GM21737 (cell line): ENCODE data around the gene SOX12.
A peak's percentile ranks its signal among the peaks of the same experiment; 100 is the strongest.

Experiments used
- ATAC-seq: cut with Tn5 transposase; IDR thresholded peaks from one replicate; pipeline ENCODE4 v1.9.1; 2021; ENCODE audit warnings: mild to moderate bottlenecking, moderate library complexity; ENCODE audit not compliant: unreplicated experiment

The SOX12 gene

DNA sequence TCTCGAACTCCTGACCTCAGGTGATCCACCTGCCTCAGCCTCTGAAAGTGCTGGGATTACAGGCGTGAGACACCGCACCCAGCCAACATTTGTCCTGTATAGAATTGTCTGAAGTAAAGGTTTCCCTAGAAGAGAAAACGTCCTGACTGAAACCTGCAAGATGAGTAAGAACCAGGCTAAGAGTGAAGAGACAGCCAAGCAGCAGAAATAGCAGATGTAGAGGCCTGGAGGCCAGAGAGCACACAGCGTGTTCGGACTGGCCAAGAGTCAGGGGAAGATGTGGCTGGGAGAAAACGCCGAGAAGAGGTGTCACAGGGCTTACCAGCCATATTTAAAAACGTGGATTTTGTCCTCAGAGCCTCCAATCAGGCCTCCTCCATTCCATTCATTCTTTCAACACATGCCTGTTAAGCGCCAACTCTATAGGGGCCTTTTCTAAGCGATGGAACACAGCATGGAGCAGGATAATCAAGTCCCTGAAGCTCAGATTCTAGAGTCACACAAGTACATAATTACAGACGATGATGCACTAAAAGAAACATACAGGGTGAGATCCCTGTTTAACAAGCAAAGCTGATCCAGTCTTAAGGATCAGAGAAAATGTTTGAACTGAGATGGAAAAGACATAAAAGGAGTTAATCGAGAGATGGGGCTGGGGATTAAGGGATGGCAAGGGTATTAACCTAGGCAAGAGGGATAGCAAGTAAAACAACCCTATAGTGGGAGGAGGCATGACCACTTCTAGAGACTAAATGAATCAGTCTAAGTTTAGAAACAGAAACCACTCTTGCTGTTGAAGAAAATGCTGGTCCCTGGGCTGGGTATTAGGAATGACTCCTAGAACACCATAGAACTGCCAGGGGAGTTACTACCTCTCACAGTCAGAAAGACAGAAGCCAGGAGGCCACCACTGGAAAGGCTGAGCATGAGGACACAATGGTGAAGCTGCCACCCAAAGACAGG lies 23.2 kb upstream of the SOX12 start:
- ATAC-seq = no peak

DNA sequence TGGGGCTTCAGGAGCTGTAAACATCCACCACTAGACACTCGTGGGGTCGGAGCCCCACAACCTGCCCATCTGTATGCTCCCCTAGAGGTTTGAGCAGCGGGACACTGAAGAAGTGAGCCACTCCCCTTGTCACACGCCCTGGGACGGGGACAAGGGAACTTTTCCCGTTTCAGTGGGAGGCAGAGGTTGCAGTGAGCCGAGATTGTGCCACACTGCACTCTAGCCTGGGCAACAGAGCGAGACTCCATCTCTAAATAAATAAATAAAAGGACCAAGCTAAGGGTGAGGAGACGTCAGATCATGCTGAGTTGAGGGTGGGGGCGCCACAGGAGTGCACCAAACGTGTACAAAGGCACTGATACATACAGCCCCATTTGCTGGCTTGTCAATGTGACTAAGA lies 19.6 kb upstream of the SOX12 start:
- no peak for ATAC-seq

GRCh38 chr20:308427-309038 lies 16.8 kb upstream of the SOX12 start:
- no peak for ATAC-seq

DNA sequence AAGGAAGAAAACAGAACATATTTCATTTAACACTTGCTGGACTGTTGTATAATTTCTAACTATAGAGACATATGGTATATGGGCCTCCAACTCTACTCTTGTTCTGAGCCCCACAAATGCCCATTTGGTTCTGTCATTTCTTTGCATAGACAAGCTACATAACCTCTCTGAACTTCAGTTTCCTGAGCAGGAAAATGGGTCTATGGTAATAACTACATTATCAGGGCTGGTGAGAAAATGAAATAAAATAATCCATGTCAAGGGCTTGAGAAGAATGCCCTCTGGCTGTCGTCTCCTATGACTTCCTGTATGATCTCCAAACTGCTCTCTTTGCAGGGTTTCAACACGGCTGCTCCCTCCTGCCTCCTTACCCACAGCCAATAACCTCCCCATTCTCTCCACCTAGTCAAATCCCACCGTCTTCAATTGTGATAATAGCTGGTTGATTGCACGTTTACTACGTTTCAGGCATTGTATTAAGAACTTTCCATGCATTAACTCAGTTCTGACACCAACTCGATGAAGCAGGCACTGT lies 16.0 kb upstream of the SOX12 start:
- no peak for ATAC-seq

- peak; percentile 93 for ATAC-seq
Observed at GRCh38 chr20:309841-310644, 15.3 kb upstream of the SOX12 start.

DNA sequence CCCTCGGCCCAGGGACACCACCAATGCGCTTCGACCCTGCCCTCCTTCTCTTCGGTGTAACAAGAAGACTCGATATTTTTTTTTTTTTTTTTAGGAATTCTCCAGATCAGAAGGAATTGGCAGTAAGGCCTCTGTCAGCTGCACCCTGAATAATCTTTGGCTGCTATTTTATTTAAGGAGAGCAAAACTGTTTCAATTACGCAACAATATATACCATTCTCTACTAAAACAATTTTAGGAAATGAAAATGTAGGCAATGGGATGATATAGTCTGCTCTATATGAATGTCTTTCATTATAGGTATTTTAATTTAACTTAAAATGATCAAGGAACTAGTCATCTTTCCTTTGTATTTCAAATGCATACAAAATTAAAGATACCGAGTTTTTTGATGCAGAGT lies 14.7 kb upstream of the SOX12 start:
- no peak for ATAC-seq

DNA sequence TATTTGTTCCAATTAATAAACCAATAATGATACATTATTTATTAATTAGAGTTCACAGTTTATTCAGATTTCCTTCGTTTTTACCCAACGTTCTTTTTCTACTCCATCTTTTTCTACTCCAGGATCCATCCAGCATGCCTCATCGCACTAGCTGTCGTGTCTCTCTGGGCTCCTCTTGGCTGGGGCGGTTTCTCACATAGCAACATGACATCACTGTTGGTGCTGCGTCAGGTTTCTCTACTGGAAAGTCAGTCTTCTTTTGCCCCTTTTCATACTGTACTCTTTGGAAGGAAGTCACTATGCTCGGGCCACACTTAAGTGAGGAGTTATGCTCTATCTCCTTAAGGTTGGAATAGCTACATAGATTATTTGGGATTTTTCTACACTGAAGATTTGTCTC lies 13.7 kb upstream of the SOX12 start:
- ATAC-seq = no peak

DNA sequence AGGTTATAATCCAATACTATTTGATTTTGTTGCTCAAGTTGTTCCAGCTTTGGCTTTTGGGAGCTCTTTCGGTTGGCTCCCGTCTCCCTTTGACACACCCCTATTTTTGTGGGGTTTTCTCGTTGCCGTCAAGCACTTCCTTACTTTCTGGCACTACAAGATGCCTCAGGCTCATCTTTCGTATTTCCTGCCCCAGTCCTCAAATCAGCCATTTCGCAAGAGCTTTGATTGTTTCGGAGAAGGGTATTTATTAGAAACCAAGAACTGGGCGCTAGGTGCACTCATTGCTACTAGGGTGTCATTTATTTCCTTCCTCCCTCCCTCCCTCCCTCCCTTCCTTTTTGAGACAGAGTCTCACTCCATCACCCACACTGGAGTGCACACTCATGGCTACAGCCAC lies 13.3 kb upstream of the SOX12 start:
- no peak for ATAC-seq

DNA sequence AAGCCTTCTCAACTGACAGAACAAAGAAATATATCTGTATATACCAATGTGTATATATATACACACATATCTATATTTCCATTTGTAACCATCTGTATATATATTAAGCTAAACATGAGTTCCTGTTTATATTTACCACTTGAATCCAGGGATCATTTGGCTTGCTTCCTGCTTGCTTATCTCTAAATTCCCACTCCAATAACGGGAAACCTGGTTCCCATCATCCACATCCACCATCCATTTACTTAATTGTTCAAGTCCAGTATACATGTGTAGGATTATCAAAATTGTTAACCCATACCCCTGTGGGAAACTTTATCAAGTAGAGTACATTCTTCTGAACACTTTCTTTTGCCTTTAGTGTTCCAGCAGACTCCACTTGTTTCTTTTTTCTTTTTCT lies 12.5 kb upstream of the SOX12 start:
- no peak for ATAC-seq

DNA sequence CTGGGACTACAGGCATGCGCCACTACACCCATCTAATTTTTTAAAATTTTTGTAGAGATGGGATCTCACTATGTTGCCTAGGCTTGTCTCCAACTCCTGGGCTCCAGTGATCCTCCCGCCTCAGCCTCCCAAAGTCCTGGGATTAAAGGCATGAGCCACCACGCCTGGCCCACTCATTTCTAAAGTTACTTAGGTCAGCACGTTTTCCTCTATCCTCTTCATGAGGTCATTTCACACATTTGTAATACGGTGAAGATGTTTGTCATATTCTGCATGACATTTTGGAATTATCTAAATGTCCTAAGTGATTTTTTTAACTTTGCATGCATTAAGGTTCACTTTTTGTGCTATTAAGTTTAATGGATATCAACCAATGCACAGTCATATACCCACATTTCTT lies 11.9 kb upstream of the SOX12 start:
- no peak for ATAC-seq

DNA sequence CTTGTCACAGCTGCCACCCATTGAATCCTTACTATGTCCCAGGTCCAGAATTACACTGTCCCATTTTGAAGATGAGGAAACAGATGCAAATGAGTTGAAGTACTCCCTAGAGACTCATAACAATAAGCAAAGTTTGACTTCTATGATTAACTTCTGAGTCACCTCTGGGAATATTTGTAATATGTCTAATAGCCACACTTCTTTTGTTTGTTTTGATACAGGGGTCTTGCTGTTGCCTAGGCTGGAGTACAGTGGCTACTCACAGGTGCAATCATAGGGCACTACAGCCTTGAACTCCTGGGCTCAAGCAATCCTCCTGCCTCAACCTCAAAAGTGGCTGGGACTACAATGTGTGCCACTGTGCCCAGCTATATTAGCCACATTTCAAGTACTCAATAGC lies 11.4 kb upstream of the SOX12 start:
- ATAC-seq = no peak

GRCh38 chr20:316316-317068 lies 8.9 kb upstream of the SOX12 start:
- no peak for ATAC-seq

DNA sequence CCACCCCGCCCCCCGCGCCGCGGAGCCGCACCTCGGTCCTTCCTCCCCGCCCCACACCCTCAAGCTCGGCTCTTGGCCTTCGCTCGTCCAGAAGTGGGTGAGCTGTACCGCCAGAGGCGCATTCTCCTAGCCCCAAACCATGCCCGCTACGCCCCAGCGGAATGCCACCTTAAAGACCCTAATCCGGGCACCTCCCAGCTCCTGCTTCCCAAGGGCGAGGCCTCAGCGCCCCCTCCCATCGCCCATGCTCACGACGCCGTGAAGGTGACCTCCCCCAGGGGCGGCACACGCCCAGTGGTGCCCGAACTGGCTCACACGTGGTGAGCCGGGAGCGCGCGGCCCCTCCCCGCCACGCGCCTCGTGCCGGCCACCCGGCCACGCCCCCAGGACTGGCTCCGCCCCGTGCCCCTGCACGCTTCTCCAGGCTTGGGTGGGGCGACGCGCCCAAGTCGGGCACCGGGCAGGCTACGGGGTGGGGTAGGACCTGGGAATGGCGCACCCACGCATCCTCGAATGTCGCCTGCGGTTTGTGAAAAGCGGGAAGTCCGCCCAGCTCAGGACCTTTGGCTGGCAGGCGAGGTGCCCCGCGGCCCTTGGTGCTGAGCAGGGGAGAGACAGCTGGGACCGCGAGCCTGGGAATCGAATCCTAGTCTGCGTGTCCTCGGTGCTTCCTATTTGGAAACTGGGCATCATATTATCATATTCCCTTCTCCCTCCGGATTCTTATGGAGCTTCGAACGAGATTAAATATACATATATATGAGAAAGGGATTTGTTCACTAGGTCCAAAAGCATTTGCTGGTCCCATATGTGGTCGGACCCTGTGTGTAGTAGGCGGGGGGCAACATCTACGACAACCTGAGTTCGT lies 941 bp upstream of the SOX12 start:
- ATAC-seq = peak; percentile 48

DNA sequence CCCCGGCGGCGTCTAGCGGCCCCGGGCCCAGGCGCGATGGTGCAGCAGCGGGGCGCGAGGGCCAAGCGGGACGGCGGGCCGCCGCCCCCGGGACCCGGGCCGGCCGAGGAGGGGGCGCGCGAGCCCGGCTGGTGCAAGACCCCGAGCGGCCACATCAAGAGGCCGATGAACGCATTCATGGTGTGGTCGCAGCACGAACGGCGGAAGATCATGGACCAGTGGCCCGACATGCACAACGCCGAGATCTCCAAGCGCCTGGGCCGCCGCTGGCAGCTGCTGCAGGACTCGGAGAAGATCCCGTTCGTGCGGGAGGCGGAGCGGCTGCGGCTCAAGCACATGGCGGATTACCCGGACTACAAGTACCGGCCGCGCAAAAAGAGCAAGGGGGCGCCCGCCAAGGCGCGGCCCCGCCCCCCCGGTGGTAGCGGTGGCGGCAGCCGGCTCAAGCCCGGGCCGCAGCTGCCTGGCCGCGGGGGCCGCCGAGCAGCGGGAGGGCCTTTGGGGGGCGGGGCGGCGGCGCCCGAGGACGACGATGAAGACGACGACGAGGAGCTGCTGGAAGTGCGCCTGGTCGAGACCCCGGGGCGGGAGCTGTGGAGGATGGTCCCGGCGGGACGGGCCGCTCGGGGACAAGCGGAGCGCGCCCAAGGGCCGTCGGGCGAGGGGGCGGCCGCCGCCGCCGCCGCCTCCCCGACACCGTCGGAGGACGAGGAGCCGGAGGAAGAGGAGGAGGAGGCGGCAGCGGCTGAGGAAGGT lies 715 bp downstream of the SOX12 start:
- no peak for ATAC-seq

DNA sequence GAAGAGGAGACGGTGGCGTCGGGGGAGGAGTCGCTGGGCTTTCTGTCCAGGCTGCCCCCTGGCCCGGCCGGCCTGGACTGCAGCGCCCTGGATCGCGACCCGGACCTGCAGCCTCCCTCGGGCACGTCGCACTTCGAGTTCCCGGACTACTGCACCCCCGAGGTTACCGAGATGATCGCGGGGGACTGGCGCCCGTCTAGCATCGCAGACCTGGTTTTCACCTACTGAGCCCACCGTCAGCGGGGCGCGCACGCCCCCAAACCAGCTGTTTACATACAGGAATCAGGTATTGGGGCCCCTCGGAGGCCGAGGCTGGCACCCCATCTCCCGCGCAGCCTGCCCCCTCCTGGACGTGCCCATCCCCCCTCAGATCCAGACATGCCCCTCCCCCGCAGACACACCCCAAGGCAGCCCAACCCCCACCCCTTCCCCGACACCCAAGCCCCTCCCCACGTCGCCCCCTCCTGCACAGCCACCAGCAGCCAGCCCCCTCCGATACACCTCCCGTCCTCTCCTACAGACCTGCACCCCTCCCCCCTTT lies 1.4 kb downstream of the SOX12 start:
- ATAC-seq = no peak

DNA sequence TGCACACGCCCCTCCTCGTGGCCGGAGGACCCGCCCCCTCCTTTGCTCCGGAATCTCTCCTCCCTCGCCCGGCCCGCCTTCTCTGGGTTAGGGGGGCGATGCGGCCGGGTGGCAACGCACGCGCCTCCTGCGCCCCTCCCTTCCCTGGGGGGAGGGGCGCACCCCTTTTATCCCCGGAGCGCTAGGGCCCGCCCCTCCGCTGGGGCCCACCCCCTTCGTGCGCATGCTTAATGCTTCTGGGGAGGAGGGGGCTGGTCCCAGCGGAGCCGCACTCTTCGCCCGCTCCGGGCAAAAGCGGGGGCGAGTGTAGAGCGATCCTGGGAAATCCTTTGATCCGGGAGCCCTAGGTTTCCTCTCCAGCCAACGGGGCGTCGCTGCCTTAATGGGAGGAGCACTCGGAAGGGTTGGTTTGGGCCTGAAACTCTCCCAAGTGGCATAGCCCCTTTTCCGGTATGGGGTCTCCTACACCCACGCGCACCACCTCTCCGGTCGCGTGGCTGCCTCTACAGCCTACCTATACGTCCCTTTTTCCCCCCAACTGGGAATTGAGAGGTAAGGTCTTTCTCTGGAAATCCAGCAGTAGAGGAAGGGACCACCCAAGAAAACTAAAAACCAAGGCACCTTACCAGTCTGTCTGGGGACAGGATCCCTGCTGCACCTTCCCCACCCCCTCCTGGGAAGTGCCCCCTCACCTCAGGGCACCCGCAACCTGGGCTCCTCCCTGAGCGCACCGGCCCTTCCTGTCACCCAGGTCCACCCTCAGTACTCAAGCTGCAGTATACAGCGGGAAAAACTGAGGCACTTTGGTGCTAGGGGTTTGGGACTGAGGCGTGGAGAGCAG lies 2.1 kb downstream of the SOX12 start:
- peak; percentile 25 for ATAC-seq

GRCh38 chr20:328027-328974 lies 2.9 kb downstream of the SOX12 start:
- ATAC-seq = no peak
